ENCODE data around the gene MTAP.

DNA sequence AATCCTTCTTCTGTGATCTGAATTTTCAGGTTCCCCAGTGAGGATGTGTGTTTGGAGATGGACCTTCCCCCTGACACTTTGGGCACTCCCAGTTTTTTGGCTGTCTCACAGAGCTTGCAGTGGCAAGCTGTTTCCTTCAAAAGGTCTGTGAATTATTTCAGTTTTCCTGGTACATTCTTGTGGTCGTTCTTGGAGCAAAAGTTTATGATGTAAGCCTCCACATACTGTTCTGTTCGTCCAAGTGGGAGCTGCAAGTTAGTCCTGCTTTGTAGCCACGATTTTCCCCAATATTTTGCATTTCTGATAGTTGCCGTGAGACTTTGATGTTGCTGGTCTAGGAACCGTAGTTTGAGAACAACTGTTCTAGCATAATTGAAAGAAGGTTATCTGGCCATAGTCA is 88.3 kb downstream of the MTAP start:
- TF ChIP-seq, protein P1, sequence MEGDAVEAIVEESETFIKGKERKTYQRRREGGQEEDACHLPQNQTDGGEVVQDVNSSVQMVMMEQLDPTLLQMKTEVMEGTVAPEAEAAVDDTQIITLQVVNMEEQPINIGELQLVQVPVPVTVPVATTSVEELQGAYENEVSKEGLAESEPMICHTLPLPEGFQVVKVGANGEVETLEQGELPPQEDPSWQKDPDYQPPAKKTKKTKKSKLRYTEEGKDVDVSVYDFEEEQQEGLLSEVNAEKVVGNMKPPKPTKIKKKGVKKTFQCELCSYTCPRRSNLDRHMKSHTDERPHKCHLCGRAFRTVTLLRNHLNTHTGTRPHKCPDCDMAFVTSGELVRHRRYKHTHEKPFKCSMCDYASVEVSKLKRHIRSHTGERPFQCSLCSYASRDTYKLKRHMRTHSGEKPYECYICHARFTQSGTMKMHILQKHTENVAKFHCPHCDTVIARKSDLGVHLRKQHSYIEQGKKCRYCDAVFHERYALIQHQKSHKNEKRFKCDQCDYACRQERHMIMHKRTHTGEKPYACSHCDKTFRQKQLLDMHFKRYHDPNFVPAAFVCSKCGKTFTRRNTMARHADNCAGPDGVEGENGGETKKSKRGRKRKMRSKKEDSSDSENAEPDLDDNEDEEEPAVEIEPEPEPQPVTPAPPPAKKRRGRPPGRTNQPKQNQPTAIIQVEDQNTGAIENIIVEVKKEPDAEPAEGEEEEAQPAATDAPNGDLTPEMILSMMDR (IDR thresholded peaks at IDR 0.05 in 2 of 3, conservative IDR thresholded peaks at IDR 0.05 in 1 of 3; ENCODE audit: borderline replicate concordance in 1 of 3, insufficient read depth in 1 of 3, low read depth in 2 of 3, low read length in 2 of 3) = no peak
- no peak for TF ChIP-seq EZH2 (IDR thresholded peaks at IDR 0.05)
- TF ChIP-seq EZH2phosphoT487 (IDR thresholded peaks at IDR 0.05; ENCODE audit: borderline replicate concordance) = no peak
- TF ChIP-seq, protein P2, sequence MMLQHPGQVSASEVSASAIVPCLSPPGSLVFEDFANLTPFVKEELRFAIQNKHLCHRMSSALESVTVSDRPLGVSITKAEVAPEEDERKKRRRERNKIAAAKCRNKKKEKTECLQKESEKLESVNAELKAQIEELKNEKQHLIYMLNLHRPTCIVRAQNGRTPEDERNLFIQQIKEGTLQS (IDR thresholded peaks at IDR 0.05) = no peak
- no peak for TF ChIP-seq POLR2A (IDR thresholded peaks at IDR 0.05; ENCODE audit: borderline replicate concordance, extremely low read depth, insufficient read depth, insufficient read length)
- no peak for TF ChIP-seq POLR2AphosphoS5 (IDR thresholded peaks at IDR 0.05; ENCODE audit: low read depth, low read length)
- no peak for TF ChIP-seq YY1 (IDR thresholded peaks at IDR 0.05; ENCODE audit: extremely low read depth, insufficient replicate concordance, low read depth, low read length)
- no peak for TF ChIP-seq ZNF274 (IDR thresholded peaks at IDR 0.05; ENCODE audit: low read depth, low read length)
- TF ChIP-seq CBX3 (IDR thresholded peaks at IDR 0.05; ENCODE audit: low read depth) = no peak
- TF ChIP-seq, protein P3, sequence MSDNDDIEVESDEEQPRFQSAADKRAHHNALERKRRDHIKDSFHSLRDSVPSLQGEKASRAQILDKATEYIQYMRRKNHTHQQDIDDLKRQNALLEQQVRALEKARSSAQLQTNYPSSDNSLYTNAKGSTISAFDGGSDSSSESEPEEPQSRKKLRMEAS (IDR thresholded peaks at IDR 0.05) = no peak

All from HCT116 (cell line).